Mesenchymal stem cell (in vitro differentiated cells and primary cell): Measurements from ENCODE around the gene GAB2.

ENCODE experiments used
- DNase-seq: peaks from one replicate; pipeline ENCODE4 v3.0.0-alpha.2; 2013
- H2AFZ ChIP-seq: one replicate; pipeline ENCODE4 v1.6.1; 2013; ENCODE audit warnings: low read depth, mild to moderate bottlenecking, control low read depth, inconsistent platforms, low read length, moderate library complexity
- H2AK5ac ChIP-seq: 2 replicates; pipeline ENCODE4 v1.6.1; 2013; ENCODE audit warnings: low read length, moderate library complexity, mild to moderate bottlenecking, inconsistent platforms; ENCODE audit not compliant: severe bottlenecking
- H2BK120ac ChIP-seq: one replicate; pipeline ENCODE4 v1.6.1; 2013; ENCODE audit warnings: low read depth, mild to moderate bottlenecking, inconsistent platforms, low read length, moderate library complexity
- H2BK12ac ChIP-seq, 2 experiments: one replicate each; pipeline ENCODE4 v1.6.1; 2013; ENCODE audit warnings: inconsistent platforms in 2 of 2, low read length in 2 of 2, mild to moderate bottlenecking in 2 of 2, moderate library complexity in 2 of 2, control low read depth in 1 of 2
- H2BK15ac ChIP-seq: one replicate; pipeline ENCODE4 v1.6.1; 2013; ENCODE audit warnings: mild to moderate bottlenecking, low read depth, inconsistent platforms; ENCODE audit not compliant: poor library complexity, severe bottlenecking
- H2BK5ac ChIP-seq: 2 replicates; pipeline ENCODE4 v1.6.1; 2013; ENCODE audit warnings: low read depth, mild to moderate bottlenecking, low read length, control low read depth, inconsistent platforms; ENCODE audit not compliant: poor library complexity, severe bottlenecking
- H3K14ac ChIP-seq, 2 experiments: one replicate each; pipeline ENCODE4 v1.6.1; 2013; ENCODE audit warnings: inconsistent platforms in 2 of 2, low read length in 2 of 2, control low read depth in 1 of 2, mild to moderate bottlenecking in 1 of 2, moderate library complexity in 1 of 2
- H3K18ac ChIP-seq, 2 experiments: one replicate each; pipeline ENCODE4 v1.6.1; 2013; ENCODE audit warnings: inconsistent platforms in 2 of 2, low read length in 2 of 2, control low read depth in 1 of 2, low read depth in 1 of 2, mild to moderate bottlenecking in 1 of 2
- H3K23ac ChIP-seq, 2 experiments: one replicate each; pipeline ENCODE4 v1.6.1; 2013; ENCODE audit warnings: inconsistent platforms in 2 of 2, low read length in 2 of 2, mild to moderate bottlenecking in 2 of 2, moderate library complexity in 2 of 2, control low read depth in 1 of 2
- H3K27ac ChIP-seq: 2 replicates; pipeline ENCODE4 v1.5.1; 2013; ENCODE audit warnings: mild to moderate bottlenecking, moderate library complexity, low read length, control low read depth, inconsistent platforms; ENCODE audit not compliant: poor library complexity, severe bottlenecking
- H3K27me3 ChIP-seq, 2 experiments: 2 replicates each; pipeline versions ENCODE4 v1.6.1 to v1.7.0; 2013; ENCODE audit warnings: low read length in 2 of 2, mild to moderate bottlenecking in 2 of 2, moderate library complexity in 2 of 2, control low read depth in 1 of 2, inconsistent platforms in 1 of 2; ENCODE audit not compliant: control insufficient read depth in 1 of 2, insufficient read depth in 1 of 2
- H3K36me3 ChIP-seq, 2 experiments: 2 replicates each; pipeline versions ENCODE4 v1.6.1 to v1.7.0; 2013; ENCODE audit warnings: low read length in 2 of 2, control low read depth in 1 of 2, inconsistent platforms in 1 of 2, low read depth in 1 of 2, mild to moderate bottlenecking in 1 of 2; ENCODE audit not compliant: insufficient read depth in 2 of 2, control insufficient read depth in 1 of 2
- H3K4ac ChIP-seq, 2 experiments: one replicate each; pipeline ENCODE4 v1.6.1; 2013; ENCODE audit warnings: inconsistent platforms in 2 of 2, low read length in 2 of 2, mild to moderate bottlenecking in 2 of 2, moderate library complexity in 2 of 2, control low read depth in 1 of 2, low read depth in 1 of 2
- H3K4me1 ChIP-seq: 2 replicates; pipeline ENCODE4 v1.6.1; 2013; ENCODE audit warnings: low read depth, low read length, control low read depth; ENCODE audit not compliant: control insufficient read depth, insufficient read depth
- H3K4me2 ChIP-seq: 2 replicates; pipeline ENCODE4 v1.6.1; 2013; ENCODE audit warnings: low read length, mild to moderate bottlenecking, inconsistent platforms; ENCODE audit not compliant: poor library complexity, severe bottlenecking
- H3K4me3 ChIP-seq, 2 experiments: 2 replicates each; pipeline versions ENCODE4 v1.5.1 to v1.7.0; 2013; ENCODE audit warnings: low read length in 2 of 2, mild to moderate bottlenecking in 2 of 2, control low read depth in 1 of 2, low read depth in 1 of 2; ENCODE audit not compliant: insufficient read depth in 1 of 2
- H3K79me1 ChIP-seq: replicated peaks from 2 replicates; pipeline ENCODE4 v1.6.1; 2013; ENCODE audit warnings: mild to moderate bottlenecking, control low read depth, low read length, inconsistent platforms; ENCODE audit not compliant: poor library complexity, severe bottlenecking
- H3K9ac ChIP-seq: 2 replicates; pipeline ENCODE4 v1.7.0; 2013; ENCODE audit warnings: mild to moderate bottlenecking, low read length, moderate library complexity
- H3K9me3 ChIP-seq: 2 replicates; pipeline ENCODE4 v1.7.0; 2013; ENCODE audit warnings: mild to moderate bottlenecking, low read length; ENCODE audit not compliant: control insufficient read depth
- H4K8ac ChIP-seq: one replicate; pipeline ENCODE4 v1.6.1; 2013; ENCODE audit warnings: inconsistent platforms, mild to moderate bottlenecking, low read length, moderate library complexity
- H4K91ac ChIP-seq: one replicate; pipeline ENCODE4 v1.6.1; 2013; ENCODE audit warnings: mild to moderate bottlenecking, low read length, inconsistent platforms
- WGBS: methylation state at CpG from one replicate; pipeline ENCODE4 v1.1.7; 2013; ENCODE audit warnings: mixed read lengths; 5-methylcytosine and 5-hydroxymethylcytosine counted together

GAB2 gene

DNA sequence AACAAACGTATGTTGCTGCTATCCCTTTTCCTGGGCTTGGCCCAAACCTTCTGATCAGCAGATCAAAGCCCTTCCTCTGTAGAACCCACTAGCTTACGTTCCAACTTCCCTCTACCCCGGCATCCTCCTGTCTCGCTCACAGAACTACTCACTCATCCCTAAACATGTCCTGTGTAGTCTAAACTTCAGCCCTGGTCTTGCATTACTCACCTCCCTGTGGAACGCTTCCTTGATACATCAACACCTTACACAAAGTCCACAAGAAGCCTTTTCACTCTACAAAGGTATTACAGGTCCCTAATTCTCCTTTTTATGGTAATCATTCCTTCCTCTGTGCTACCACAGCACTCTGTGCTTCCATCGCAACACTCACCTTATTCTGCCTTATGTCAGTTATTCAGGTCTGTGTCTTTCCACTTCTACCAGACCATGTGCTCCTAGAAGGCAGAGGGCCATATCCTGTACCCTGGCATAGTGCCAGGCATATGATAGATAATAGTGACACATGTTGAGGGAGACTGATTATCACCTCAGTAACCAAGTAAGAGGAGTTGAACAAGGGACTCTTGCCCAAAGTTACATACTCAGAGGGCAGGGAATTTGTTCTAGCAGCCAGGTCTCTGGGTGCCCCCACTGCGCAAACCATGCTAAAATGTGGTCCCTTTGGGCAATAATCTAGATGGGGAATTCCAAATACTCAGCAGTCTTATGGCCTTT, 187.3 kb downstream of the GAB2 start:
- H3K27me3 ChIP-seq = no peaks in the 10 kb centered on the region
- peaks cover 4% of the 10 kb centered on the region for H3K4me1 ChIP-seq
- H4K8ac ChIP-seq = no peak overlapping the region
- H3K18ac ChIP-seq = no peak overlapping the region
- no peak overlapping the region for H3K4ac ChIP-seq
- no peak overlapping the region for H3K23ac ChIP-seq
- 93% methylated on average over 7 of the region's 7 CpGs for WGBS
- no peak overlapping the region for H3K14ac ChIP-seq
- no peak for DNase-seq
- H3K4me2 ChIP-seq = no peak overlapping the region
- H3K79me1 ChIP-seq = peaks cover 5% of the 10 kb centered on the region
- no peak overlapping the region for H3K27ac ChIP-seq
- H2BK15ac ChIP-seq = no peak overlapping the region
- no peak overlapping the region for H2AFZ ChIP-seq
- peak overlapping the region in 1 of 2 experiments; percentile 23 for H2BK12ac ChIP-seq
- H2AK5ac ChIP-seq = no peak overlapping the region
- H3K9ac ChIP-seq = no peak overlapping the region
- no peak overlapping the region for H2BK5ac ChIP-seq
- no peak overlapping the region for H4K91ac ChIP-seq
- H3K4me3 ChIP-seq = no peak overlapping the region
- H2BK120ac ChIP-seq = no peak overlapping the region
- H3K9me3 ChIP-seq = no peaks in the 10 kb centered on the region
- H3K36me3 ChIP-seq = peaks cover 4 to 15% of the 10 kb centered on the region in 2 experiments

DNA sequence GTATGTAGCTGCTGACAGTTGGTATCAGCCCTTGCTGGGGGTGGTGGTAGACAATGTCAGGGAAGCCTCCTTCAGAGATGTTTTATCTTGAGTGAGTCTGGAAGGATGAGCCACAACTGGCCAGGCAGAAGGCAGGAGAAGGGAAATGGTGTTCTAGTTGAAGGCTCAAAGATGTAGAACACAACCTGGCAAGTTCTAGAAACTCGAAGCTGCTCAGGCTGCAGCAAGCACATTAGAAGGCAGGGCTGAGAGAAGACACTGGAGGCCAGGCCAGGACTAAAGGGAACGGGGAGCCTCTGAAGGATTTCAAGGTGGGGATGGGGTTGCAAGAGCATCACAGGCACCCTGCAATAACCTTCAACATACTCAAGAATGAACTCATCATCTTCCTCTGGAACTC, 188.5 kb downstream of the GAB2 start:
- H3K18ac ChIP-seq = no peak overlapping the region
- no peak overlapping the region for H3K23ac ChIP-seq
- H3K27me3 ChIP-seq = no peaks in the 10 kb centered on the region
- no peak overlapping the region for H3K27ac ChIP-seq
- no peak overlapping the region for H2AFZ ChIP-seq
- no peak overlapping the region for H3K14ac ChIP-seq
- WGBS = 100% methylated on average over 2 of the region's 2 CpGs
- H2AK5ac ChIP-seq = no peak overlapping the region
- no peak overlapping the region for H2BK5ac ChIP-seq
- H3K36me3 ChIP-seq = peaks cover 14 to 27% of the 10 kb centered on the region in 2 experiments
- DNase-seq = no peak
- H2BK120ac ChIP-seq = no peak overlapping the region
- no peak overlapping the region for H4K8ac ChIP-seq
- no peak overlapping the region for H2BK12ac ChIP-seq
- no peak overlapping the region for H3K4me2 ChIP-seq
- peaks cover 4% of the 10 kb centered on the region for H3K4me1 ChIP-seq
- H3K4me3 ChIP-seq = no peak overlapping the region
- no peak overlapping the region for H2BK15ac ChIP-seq
- H3K9me3 ChIP-seq = no peaks in the 10 kb centered on the region
- H3K79me1 ChIP-seq = peaks cover 5% of the 10 kb centered on the region
- no peak overlapping the region for H3K9ac ChIP-seq
- H4K91ac ChIP-seq = no peak overlapping the region
- H3K4ac ChIP-seq = no peak overlapping the region

DNA sequence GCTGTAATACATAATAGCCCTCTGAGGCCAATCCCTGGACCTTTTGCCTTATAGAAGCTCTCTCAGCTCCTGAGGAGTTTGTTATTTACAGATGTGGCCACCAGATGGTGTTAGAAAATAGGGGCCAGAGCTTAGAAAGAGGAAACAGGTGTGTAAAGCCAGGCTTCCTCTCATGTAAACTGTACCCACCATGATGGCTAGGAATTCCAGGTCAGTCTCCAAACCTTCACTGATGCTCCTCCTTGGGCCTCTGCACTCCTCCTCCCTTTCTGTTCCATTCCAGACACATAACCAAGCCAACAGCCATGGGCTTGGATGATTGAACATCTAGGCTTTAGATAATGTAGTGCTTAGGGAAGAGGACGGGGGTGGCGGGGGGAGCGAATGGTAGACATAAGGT, 189.2 kb downstream of the GAB2 start:
- no peak overlapping the region for H2BK15ac ChIP-seq
- H2BK5ac ChIP-seq = no peak overlapping the region
- H3K9ac ChIP-seq = no peak overlapping the region
- no peak overlapping the region for H2AK5ac ChIP-seq
- no peak overlapping the region for H2BK12ac ChIP-seq
- no peak overlapping the region for H3K27ac ChIP-seq
- no peak overlapping the region for H3K18ac ChIP-seq
- 97% methylated on average over 3 of the region's 3 CpGs for WGBS
- H3K4me1 ChIP-seq = peaks cover 4% of the 10 kb centered on the region
- H3K9me3 ChIP-seq = no peaks in the 10 kb centered on the region
- no peak overlapping the region for H4K8ac ChIP-seq
- no peak overlapping the region for H2AFZ ChIP-seq
- H3K4me2 ChIP-seq = no peak overlapping the region
- H3K79me1 ChIP-seq = peaks cover 5% of the 10 kb centered on the region
- H2BK120ac ChIP-seq = no peak overlapping the region
- no peak overlapping the region for H3K14ac ChIP-seq
- H3K4me3 ChIP-seq = no peak overlapping the region
- no peaks in the 10 kb centered on the region for H3K27me3 ChIP-seq
- DNase-seq = peak; percentile 54
- H3K23ac ChIP-seq = no peak overlapping the region
- H3K4ac ChIP-seq = no peak overlapping the region
- peaks cover 19 to 34% of the 10 kb centered on the region in 2 experiments for H3K36me3 ChIP-seq
- H4K91ac ChIP-seq = no peak overlapping the region

DNA sequence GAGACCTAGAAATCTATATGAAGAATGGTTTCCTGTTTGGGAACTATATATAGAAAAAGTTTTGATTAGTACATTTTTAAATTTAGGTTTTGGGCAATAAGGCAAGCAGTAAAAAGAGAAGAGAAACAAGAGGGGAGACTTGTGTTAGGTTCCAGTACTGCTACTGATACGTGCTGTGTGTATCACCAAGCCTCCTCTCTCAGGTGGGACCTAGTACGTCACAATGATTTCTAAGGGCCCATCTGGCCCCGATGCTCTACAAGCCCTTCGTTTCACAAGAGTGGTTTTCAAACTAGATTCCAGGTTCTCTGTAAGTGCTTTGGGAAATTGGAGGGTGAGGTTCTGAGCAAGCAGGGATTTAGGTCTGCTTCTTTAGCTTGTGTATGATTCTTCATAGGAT, 189.7 kb downstream of the GAB2 start:
- DNase-seq = no peak
- 89% methylated on average over 4 of the region's 4 CpGs for WGBS

More for the DNA sequence above, 189.7 kb downstream of the GAB2 start:
- H3K27ac ChIP-seq = no peak overlapping the region
- no peak overlapping the region for H2BK5ac ChIP-seq
- no peak overlapping the region for H3K4ac ChIP-seq
- H2BK12ac ChIP-seq = no peak overlapping the region
- peaks cover 24 to 39% of the 10 kb centered on the region in 2 experiments for H3K36me3 ChIP-seq
- no peaks in the 10 kb centered on the region for H3K9me3 ChIP-seq
- no peak overlapping the region for H3K9ac ChIP-seq
- H3K18ac ChIP-seq = no peak overlapping the region
- no peak overlapping the region for H2BK15ac ChIP-seq
- H3K23ac ChIP-seq = no peak overlapping the region
- H3K4me3 ChIP-seq = no peak overlapping the region
- H3K79me1 ChIP-seq = peaks cover 5% of the 10 kb centered on the region
- no peak overlapping the region for H4K8ac ChIP-seq
- no peaks in the 10 kb centered on the region for H3K27me3 ChIP-seq
- no peak overlapping the region for H3K14ac ChIP-seq
- H3K4me2 ChIP-seq = no peak overlapping the region
- peaks cover 4% of the 10 kb centered on the region for H3K4me1 ChIP-seq
- H2AFZ ChIP-seq = no peak overlapping the region
- H2BK120ac ChIP-seq = no peak overlapping the region
- H2AK5ac ChIP-seq = no peak overlapping the region
- no peak overlapping the region for H4K91ac ChIP-seq
